Measurements from ENCODE around the gene SPRR1A.
A peak's percentile ranks its signal among the peaks of the same experiment; 100 is the strongest.

SPRR1A gene

DNA sequence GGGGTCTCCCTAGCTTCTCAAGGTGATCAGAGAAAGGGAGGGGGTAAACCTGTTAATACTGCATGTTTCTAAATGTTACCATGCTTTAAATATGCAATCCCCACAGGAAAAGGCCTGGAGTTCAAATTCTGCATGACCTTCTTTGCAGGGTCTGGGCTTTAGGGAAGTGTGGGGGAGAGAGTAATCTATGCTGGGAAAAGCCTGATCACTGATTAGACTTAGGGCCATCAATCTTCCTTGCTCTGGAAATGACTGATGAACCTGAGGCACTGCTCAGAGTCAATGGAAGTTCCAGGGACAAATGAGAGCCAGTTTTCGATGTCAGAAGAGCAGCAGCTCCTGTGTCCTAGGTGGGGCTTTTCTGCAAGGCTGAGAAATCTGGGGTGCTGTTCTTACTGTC is 3.2 kb upstream of the SPRR1A start:
- H3K9ac ChIP-seq (ENCODE audit: low read depth, low read length, poor library complexity), result no peak overlapping the region
- no peak overlapping the region for H2BK12ac ChIP-seq (ENCODE audit: low read length)
- no peaks in the 10 kb centered on the region for H3K79me1 ChIP-seq (ENCODE audit: low read depth, low read length)
- H3K4ac ChIP-seq (ENCODE audit: low read length), result no peak overlapping the region
- no peak overlapping the region for H3K4me2 ChIP-seq (ENCODE audit: insufficient read depth, low read length, poor library complexity, severe bottlenecking)
- H2AK5ac ChIP-seq (ENCODE audit: low read depth, low read length), result no peak overlapping the region
- H4K8ac ChIP-seq (ENCODE audit: low read depth, low read length), result no peak overlapping the region
- H3K4me1 ChIP-seq (ENCODE audit: control insufficient read depth in 2 of 2, insufficient read depth in 1 of 2, low read depth in 1 of 2, low read length in 2 of 2), result no peaks in the 10 kb centered on the region
- no peaks in the 10 kb centered on the region for H3K9me3 ChIP-seq (replicated peaks in 1 of 2; ENCODE audit: control insufficient read depth in 2 of 2, insufficient read depth in 1 of 2, low read depth in 1 of 2, low read length in 2 of 2)
- no peak overlapping the region for H2BK5ac ChIP-seq (ENCODE audit: low read length)
- no peak overlapping the region for H4K91ac ChIP-seq (ENCODE audit: low read depth, low read length, poor library complexity)
- no peak overlapping the region for H3K23ac ChIP-seq (ENCODE audit: low read depth, low read length, poor library complexity)
- H3K4me3 ChIP-seq (ENCODE audit: low read length in 2 of 2), result no peak overlapping the region
- no peak for DNase-seq (ENCODE audit: low spot score)
- no peaks in the 10 kb centered on the region for H3K36me3 ChIP-seq (replicated peaks in 1 of 2; ENCODE audit: control insufficient read depth in 2 of 2, insufficient read depth in 2 of 2, low read length in 2 of 2)
- no peak overlapping the region for H2AFZ ChIP-seq (ENCODE audit: low read length)
- no peak overlapping the region for H3K27ac ChIP-seq (replicated peaks; ENCODE audit: low read length)
- H3K27me3 ChIP-seq (ENCODE audit: control insufficient read depth in 3 of 3, insufficient read depth in 3 of 3, low read depth in 1 of 3, low read length in 3 of 3), result no peaks in the 10 kb centered on the region
- no peak overlapping the region for H2BK120ac ChIP-seq (ENCODE audit: low read depth, low read length)
- no CpG with 5 or more reads among the region's 1 CpG for WGBS, 2 donors (ENCODE audit: extremely low coverage in 2 of 2, insufficient read length in 2 of 2, insufficient replicate concordance in 1 of 2)
- no peak overlapping the region for H3K18ac ChIP-seq (ENCODE audit: low read length)
- H3K14ac ChIP-seq (ENCODE audit: low read length), result no peak overlapping the region
- H2BK15ac ChIP-seq (ENCODE audit: low read length), result no peak overlapping the region

DNA sequence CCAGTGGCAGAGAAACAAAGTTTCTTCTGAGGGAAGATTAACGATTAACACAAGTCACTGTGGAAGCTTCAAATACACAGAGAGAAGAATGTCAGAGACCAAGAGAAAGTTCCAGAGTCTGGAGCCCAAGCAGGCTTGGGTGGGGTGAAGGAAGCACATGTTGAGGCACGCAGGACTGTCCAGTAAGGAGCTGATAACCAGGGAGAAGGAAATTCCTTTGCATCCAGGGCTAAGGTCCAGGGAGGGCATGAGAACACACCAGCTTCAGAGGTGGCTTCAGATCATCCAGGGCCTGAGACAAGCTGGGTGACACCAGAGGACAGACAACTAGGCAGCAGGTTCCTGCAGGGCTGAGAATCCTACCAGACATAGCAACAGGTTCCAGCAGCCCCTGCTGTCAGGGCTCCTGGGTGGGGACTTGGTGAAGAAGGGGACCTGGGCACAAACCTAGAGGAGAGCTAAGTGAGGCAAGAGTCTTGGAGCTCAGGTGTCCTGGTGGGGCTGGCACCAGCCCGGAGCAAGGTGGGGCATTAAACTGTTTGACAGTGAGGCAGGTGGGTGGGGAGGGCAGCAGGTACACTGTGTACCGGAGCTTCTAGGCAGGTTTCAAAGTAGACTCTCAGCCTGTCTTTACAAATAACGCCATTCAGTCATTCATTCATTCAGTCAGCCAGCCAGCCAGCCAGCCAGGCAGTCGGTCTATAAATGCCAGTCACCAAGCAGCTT is 2.6 kb upstream of the SPRR1A start:
- Histone ChIP-seq H2BK120ac (ENCODE audit: low read depth, low read length) (no peak overlapping the region), H4K91ac (ENCODE audit: low read depth, low read length, poor library complexity) (no peak overlapping the region), H3K18ac (ENCODE audit: low read length) (no peak overlapping the region), H2AK5ac (ENCODE audit: low read depth, low read length) (no peak overlapping the region), H3K27me3 (ENCODE audit: control insufficient read depth in 3 of 3, insufficient read depth in 3 of 3, low read depth in 1 of 3, low read length in 3 of 3) (no peaks in the 10 kb centered on the region), H3K4me3 (ENCODE audit: low read length in 2 of 2) (no peak overlapping the region), H3K4me2 (ENCODE audit: insufficient read depth, low read length, poor library complexity, severe bottlenecking) (no peak overlapping the region), H3K27ac (replicated peaks; ENCODE audit: low read length) (no peak overlapping the region), H2AFZ (ENCODE audit: low read length) (no peak overlapping the region), H3K9me3 (replicated peaks in 1 of 2; ENCODE audit: control insufficient read depth in 2 of 2, insufficient read depth in 1 of 2, low read depth in 1 of 2, low read length in 2 of 2) (no peaks in the 10 kb centered on the region), H3K36me3 (replicated peaks in 1 of 2; ENCODE audit: control insufficient read depth in 2 of 2, insufficient read depth in 2 of 2, low read length in 2 of 2) (no peaks in the 10 kb centered on the region), H2BK12ac (ENCODE audit: low read length) (no peak overlapping the region), H3K9ac (ENCODE audit: low read depth, low read length, poor library complexity) (no peak overlapping the region), H3K4me1 (ENCODE audit: control insufficient read depth in 2 of 2, insufficient read depth in 1 of 2, low read depth in 1 of 2, low read length in 2 of 2) (no peaks in the 10 kb centered on the region), H3K23ac (ENCODE audit: low read depth, low read length, poor library complexity) (peak overlapping the region; percentile 82), H2BK15ac (ENCODE audit: low read length) (no peak overlapping the region), H3K14ac (ENCODE audit: low read length) (no peak overlapping the region), H3K79me1 (ENCODE audit: low read depth, low read length) (no peaks in the 10 kb centered on the region), H3K4ac (ENCODE audit: low read length) (no peak overlapping the region), H2BK5ac (ENCODE audit: low read length) (no peak overlapping the region), H4K8ac (ENCODE audit: low read depth, low read length) (no peak overlapping the region)
- WGBS, 2 donors (ENCODE audit: extremely low coverage in 2 of 2, insufficient read length in 2 of 2, insufficient replicate concordance in 1 of 2), result no CpG with 5 or more reads among the region's 6 CpGs
- no peak for DNase-seq (ENCODE audit: low spot score)

DNA sequence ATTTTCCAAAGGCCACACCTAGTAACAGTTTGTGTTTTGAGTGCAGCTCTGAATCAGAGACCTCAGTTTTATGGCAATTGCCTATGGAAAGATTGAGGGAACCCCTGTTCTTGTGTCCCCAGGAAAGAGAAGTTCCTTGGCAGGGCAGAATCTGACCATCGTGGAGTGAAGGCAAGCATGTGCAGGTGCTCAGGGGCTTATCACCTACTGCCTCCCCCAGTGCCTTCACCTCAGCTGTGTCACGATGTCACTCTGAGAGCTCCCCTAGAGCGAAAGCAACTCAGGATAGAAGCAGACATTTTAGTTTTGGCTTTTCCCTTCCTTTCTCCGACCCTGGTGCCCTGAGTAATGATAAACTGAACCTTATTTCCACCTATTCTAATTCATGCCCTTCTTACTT is 1.8 kb upstream of the SPRR1A start:
- H3K4me2 ChIP-seq (ENCODE audit: insufficient read depth, low read length, poor library complexity, severe bottlenecking), result no peak overlapping the region
- H2AK5ac ChIP-seq (ENCODE audit: low read depth, low read length), result no peak overlapping the region
- no peak overlapping the region for H4K91ac ChIP-seq (ENCODE audit: low read depth, low read length, poor library complexity)
- H2BK120ac ChIP-seq (ENCODE audit: low read depth, low read length), result no peak overlapping the region
- no peaks in the 10 kb centered on the region for H3K79me1 ChIP-seq (ENCODE audit: low read depth, low read length)
- H3K14ac ChIP-seq (ENCODE audit: low read length), result no peak overlapping the region
- no CpG with 5 or more reads among the region's 4 CpGs for WGBS, 2 donors (ENCODE audit: extremely low coverage in 2 of 2, insufficient read length in 2 of 2, insufficient replicate concordance in 1 of 2)
- H2BK5ac ChIP-seq (ENCODE audit: low read length), result no peak overlapping the region
- H3K4me1 ChIP-seq (ENCODE audit: control insufficient read depth in 2 of 2, insufficient read depth in 1 of 2, low read depth in 1 of 2, low read length in 2 of 2), result no peaks in the 10 kb centered on the region
- no peaks in the 10 kb centered on the region for H3K27me3 ChIP-seq (ENCODE audit: control insufficient read depth in 3 of 3, insufficient read depth in 3 of 3, low read depth in 1 of 3, low read length in 3 of 3)
- H2BK15ac ChIP-seq (ENCODE audit: low read length), result no peak overlapping the region
- H3K4me3 ChIP-seq (ENCODE audit: low read length in 2 of 2), result no peak overlapping the region
- no peaks in the 10 kb centered on the region for H3K36me3 ChIP-seq (replicated peaks in 1 of 2; ENCODE audit: control insufficient read depth in 2 of 2, insufficient read depth in 2 of 2, low read length in 2 of 2)
- no peak overlapping the region for H3K9ac ChIP-seq (ENCODE audit: low read depth, low read length, poor library complexity)
- no peak overlapping the region for H2BK12ac ChIP-seq (ENCODE audit: low read length)
- H3K9me3 ChIP-seq (replicated peaks in 1 of 2; ENCODE audit: control insufficient read depth in 2 of 2, insufficient read depth in 1 of 2, low read depth in 1 of 2, low read length in 2 of 2), result no peaks in the 10 kb centered on the region
- DNase-seq (ENCODE audit: low spot score), result no peak
- no peak overlapping the region for H4K8ac ChIP-seq (ENCODE audit: low read depth, low read length)
- H3K23ac ChIP-seq (ENCODE audit: low read depth, low read length, poor library complexity), result no peak overlapping the region
- no peak overlapping the region for H3K27ac ChIP-seq (replicated peaks; ENCODE audit: low read length)
- H3K18ac ChIP-seq (ENCODE audit: low read length), result no peak overlapping the region
- no peak overlapping the region for H2AFZ ChIP-seq (ENCODE audit: low read length)
- H3K4ac ChIP-seq (ENCODE audit: low read length), result no peak overlapping the region

DNA sequence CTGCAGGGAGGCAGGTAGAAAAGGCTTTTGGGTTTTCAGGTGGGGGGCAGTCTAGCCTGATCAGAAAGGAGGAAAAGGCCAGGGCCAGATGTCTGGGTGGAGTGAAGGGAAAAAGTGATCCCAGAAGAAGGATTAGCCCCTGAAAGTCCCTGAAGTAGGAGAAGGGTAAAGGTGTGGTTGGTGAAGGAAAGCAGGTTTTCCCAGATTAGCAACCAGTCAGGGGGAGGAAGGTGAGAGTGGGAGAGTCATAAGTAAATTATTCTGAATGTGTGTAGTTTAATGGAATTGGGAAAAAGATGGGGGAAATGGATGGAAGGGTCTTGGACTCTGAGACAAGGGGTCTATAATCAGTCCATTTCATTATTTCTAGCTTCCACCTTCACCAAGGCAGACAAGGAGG is 647 bp upstream of the SPRR1A start:
- no peak for DNase-seq (ENCODE audit: low spot score)
- Histone ChIP-seq H2AFZ (ENCODE audit: low read length) (no peak overlapping the region), H2BK15ac (ENCODE audit: low read length) (no peak overlapping the region), H3K4me3 (ENCODE audit: low read length in 2 of 2) (no peak overlapping the region), H2BK12ac (ENCODE audit: low read length) (no peak overlapping the region), H3K18ac (ENCODE audit: low read length) (no peak overlapping the region), H3K4ac (ENCODE audit: low read length) (no peak overlapping the region), H3K4me2 (ENCODE audit: insufficient read depth, low read length, poor library complexity, severe bottlenecking) (no peak overlapping the region), H2BK120ac (ENCODE audit: low read depth, low read length) (no peak overlapping the region), H4K8ac (ENCODE audit: low read depth, low read length) (no peak overlapping the region), H2BK5ac (ENCODE audit: low read length) (no peak overlapping the region), H3K36me3 (replicated peaks in 1 of 2; ENCODE audit: control insufficient read depth in 2 of 2, insufficient read depth in 2 of 2, low read length in 2 of 2) (no peaks in the 10 kb centered on the region), H3K4me1 (ENCODE audit: control insufficient read depth in 2 of 2, insufficient read depth in 1 of 2, low read depth in 1 of 2, low read length in 2 of 2) (no peaks in the 10 kb centered on the region), H3K14ac (ENCODE audit: low read length) (no peak overlapping the region), H3K79me1 (ENCODE audit: low read depth, low read length) (no peaks in the 10 kb centered on the region), H3K27me3 (ENCODE audit: control insufficient read depth in 3 of 3, insufficient read depth in 3 of 3, low read depth in 1 of 3, low read length in 3 of 3) (no peaks in the 10 kb centered on the region), H4K91ac (ENCODE audit: low read depth, low read length, poor library complexity) (no peak overlapping the region), H3K9me3 (replicated peaks in 1 of 2; ENCODE audit: control insufficient read depth in 2 of 2, insufficient read depth in 1 of 2, low read depth in 1 of 2, low read length in 2 of 2) (no peaks in the 10 kb centered on the region), H2AK5ac (ENCODE audit: low read depth, low read length) (no peak overlapping the region), H3K23ac (ENCODE audit: low read depth, low read length, poor library complexity) (no peak overlapping the region), H3K27ac (replicated peaks; ENCODE audit: low read length) (no peak overlapping the region), H3K9ac (ENCODE audit: low read depth, low read length, poor library complexity) (no peak overlapping the region)
